ENCODE measurements around the gene VPS33A. TPM values are rescaled to one million over a fixed set of nuclear protein-coding genes. Genes with fewer than 3 reads are reported as not detected.

The VPS33A gene
- total and polyA plus RNA-seq, 2 of the 8 experiments (the other 6 are each of a cell fraction or from before 2014, with no cell fraction given), result 16.4 to 41.8 TPM

DNA sequence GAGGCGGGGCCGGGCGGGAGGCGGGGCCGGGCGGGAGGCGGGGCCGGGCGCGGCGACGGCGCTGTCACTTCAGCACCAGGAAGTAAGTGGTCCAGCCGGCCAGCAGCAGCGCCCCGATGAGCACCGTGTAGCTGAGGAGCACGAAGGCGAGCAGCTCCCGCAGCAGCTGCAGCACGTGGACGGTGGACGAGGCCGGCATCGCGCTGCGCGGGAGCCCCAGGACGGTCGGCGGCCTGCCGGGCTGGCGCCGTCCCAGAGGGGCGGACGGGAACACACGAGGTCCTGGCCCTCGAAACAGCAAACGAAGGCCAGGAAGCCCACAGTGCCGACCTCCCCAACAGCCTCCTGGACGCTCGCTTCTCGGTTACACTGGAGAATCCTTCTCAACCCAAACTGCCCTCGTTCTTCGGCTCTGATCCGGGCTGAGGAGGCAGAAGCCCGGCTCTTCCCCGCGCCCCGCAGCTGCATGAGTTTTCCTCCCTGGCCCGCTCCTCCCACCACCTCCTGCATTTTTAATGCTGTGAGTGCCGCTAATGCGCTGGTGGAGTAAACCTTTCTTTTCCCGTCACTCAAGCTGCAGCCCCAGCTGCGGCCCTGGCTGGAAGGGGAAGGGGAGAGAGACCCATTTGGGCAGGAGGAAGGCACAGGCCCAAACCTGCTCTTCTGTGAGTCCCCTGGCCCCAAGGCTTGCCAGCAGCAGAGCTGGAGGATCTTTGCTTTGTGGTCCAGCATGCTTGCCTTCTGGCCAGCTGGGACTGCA, 39.7 kb downstream of the VPS33A start:
- H3K18ac ChIP-seq (ENCODE audit: extremely low read depth, low read length), result no peak overlapping the region
- TF ChIP-seq MAX (IDR thresholded peaks at IDR 0.05) (peak; percentile 100), TCF12 (IDR thresholded peaks at IDR 0.05; ENCODE audit: low read depth, low read length) (peak; percentile 65; the same call in 1 of the 2 replicates)

More for the DNA sequence above, 39.7 kb downstream of the VPS33A start:
- H3K4me3 ChIP-seq (ENCODE audit: extremely low read depth in 1 of 4, insufficient read depth in 2 of 4, low read depth in 3 of 4, low read length in 4 of 4), result peak overlapping the region in 3 of 4 experiments; percentile 32 to 49 (median 43); a peak in 6 of 8 replicates
- no peak overlapping the region for H3K9ac ChIP-seq (replicated peaks in 1 of 4; ENCODE audit: extremely low read depth in 1 of 4, low read depth in 3 of 4, low read length in 3 of 4)
- H3K27me3 ChIP-seq (replicated peaks in 1 of 4; ENCODE audit: control insufficient read depth in 3 of 4, extremely low read depth in 1 of 4, insufficient read depth in 3 of 4, low read length in 3 of 4), result no peaks in the 10 kb centered on the region; a peak in 2 of 7 replicates
- peak overlapping the region; percentile 65 for H4K8ac ChIP-seq (ENCODE audit: extremely low read depth, insufficient read depth, low read length)
- H2BK20ac ChIP-seq (ENCODE audit: low read length), result no peak overlapping the region
- H4K5ac ChIP-seq (ENCODE audit: insufficient read length, low read depth, low read length), result no peak overlapping the region
- H2BK120ac ChIP-seq (replicated peaks; ENCODE audit: low read depth, low read length), result no peak overlapping the region
- peaks cover 2% of the 10 kb centered on the region; the same call in 1 of the 2 replicates for H3K23me2 ChIP-seq (ENCODE audit: low read depth, low read length)
- no peak overlapping the region for H3K14ac ChIP-seq (ENCODE audit: insufficient read length)
- POLR2A ChIA-PET (ENCODE audit: partially characterized antibody), result interaction anchor here (0.8 to 15.7 kb wide), 6 partner anchors 9 to 53 kb away, joined by 3 to 230 read pairs (median 4); partner anchors contain the start of gene B3GNT4
- peaks cover 3 to 14% (median 10%) of the 10 kb centered on the region in 4 experiments for H3K4me1 ChIP-seq (replicated peaks in 1 of 4; ENCODE audit: control insufficient read depth in 3 of 4, insufficient read depth in 4 of 4, low read length in 3 of 4)
- WGBS, 2 experiments (ENCODE audit: extremely low coverage in 1 of 2, insufficient coverage in 1 of 2, insufficient read length in 1 of 2, insufficient replicate concordance in 2 of 2, low coverage in 1 of 2, low lambda C conversion rate in 2 of 2, missing lambda C conversion rate in 1 of 2), result 26% methylated on average over 20 of the region's 55 CpGs; no CpG with 5 or more reads in 1 of the 2 experiments
- 0 out of 2 replicates have a peak overlapping the region, but pooled peaks have one; percentile 7 for H2AFZ ChIP-seq (ENCODE audit: low read length)
- DNase-seq (ENCODE audit: low read depth in 1 of 2, low spot score in 2 of 2), result no peak
- H3K56ac ChIP-seq (replicated peaks; ENCODE audit: insufficient read length, low read depth, low read length), result no peak overlapping the region
- peaks cover 6% of the 10 kb centered on the region; the same call in 1 of the 2 replicates for H3K79me1 ChIP-seq (ENCODE audit: low read depth, low read length)
- H3K79me2 ChIP-seq (ENCODE audit: control insufficient read depth in 1 of 2, insufficient read depth in 2 of 2, low read length in 2 of 2), result peaks cover 6 to 37% of the 10 kb centered on the region in 2 experiments
- H3K27ac ChIP-seq (ENCODE audit: low read depth, low read length), result no peak overlapping the region
- H4K91ac ChIP-seq (replicated peaks; ENCODE audit: insufficient read length, low read length), result no peak overlapping the region
- no peak overlapping the region for H3K23ac ChIP-seq (ENCODE audit: insufficient read length)
- H3K9me3 ChIP-seq (ENCODE audit: insufficient read depth in 2 of 2, low read depth in 1 of 2, low read length in 1 of 2), result no peaks in the 10 kb centered on the region
- H2BK5ac ChIP-seq (ENCODE audit: low read depth, low read length), result no peak overlapping the region
- no peak overlapping the region for H2AK5ac ChIP-seq (ENCODE audit: low read depth, low read length)
- H3K36me3 ChIP-seq (ENCODE audit: control insufficient read depth in 2 of 4, insufficient read depth in 4 of 4, low read length in 3 of 4), result peaks cover 4 to 22% (median 12%) of the 10 kb centered on the region in 4 experiments; a peak in 7 of 8 replicates
- H2BK15ac ChIP-seq (ENCODE audit: low read length), result no peak overlapping the region
- CTCF ChIA-PET (ENCODE audit: partially characterized antibody), result interaction anchor here (0.9 to 1.1 kb wide), 2 partner anchors 25 to 110 kb away, joined by 3 read pairs; no protein-coding TSS in a partner anchor
- FAIRE-seq, result no peak
- peak overlapping the region; percentile 52 to 86 for H3K4me2 ChIP-seq (ENCODE audit: insufficient read depth in 1 of 2, low read depth in 2 of 2, low read length in 2 of 2)
- no peak overlapping the region for H2BK12ac ChIP-seq (ENCODE audit: low read depth, low read length)
- peaks cover 0 to 6% of the 10 kb centered on the region in 2 experiments for H4K20me1 ChIP-seq (replicated peaks in 1 of 2; ENCODE audit: control insufficient read depth in 1 of 2, insufficient read depth in 2 of 2, low read length in 2 of 2)
- no peak overlapping the region for H3K4ac ChIP-seq (replicated peaks; ENCODE audit: insufficient read length, low read depth, low read length)
